ENCODE measurements around the gene EPHB3. TPM values are rescaled to one million over a fixed set of nuclear protein-coding genes. Genes with fewer than 3 reads are reported as not detected.

The EPHB3 gene
- 10 to 100 TPM in 1 of 2 donors, 1 to 10 TPM in 1; 7.9 to 10.1 TPM for total RNA-seq

DNA sequence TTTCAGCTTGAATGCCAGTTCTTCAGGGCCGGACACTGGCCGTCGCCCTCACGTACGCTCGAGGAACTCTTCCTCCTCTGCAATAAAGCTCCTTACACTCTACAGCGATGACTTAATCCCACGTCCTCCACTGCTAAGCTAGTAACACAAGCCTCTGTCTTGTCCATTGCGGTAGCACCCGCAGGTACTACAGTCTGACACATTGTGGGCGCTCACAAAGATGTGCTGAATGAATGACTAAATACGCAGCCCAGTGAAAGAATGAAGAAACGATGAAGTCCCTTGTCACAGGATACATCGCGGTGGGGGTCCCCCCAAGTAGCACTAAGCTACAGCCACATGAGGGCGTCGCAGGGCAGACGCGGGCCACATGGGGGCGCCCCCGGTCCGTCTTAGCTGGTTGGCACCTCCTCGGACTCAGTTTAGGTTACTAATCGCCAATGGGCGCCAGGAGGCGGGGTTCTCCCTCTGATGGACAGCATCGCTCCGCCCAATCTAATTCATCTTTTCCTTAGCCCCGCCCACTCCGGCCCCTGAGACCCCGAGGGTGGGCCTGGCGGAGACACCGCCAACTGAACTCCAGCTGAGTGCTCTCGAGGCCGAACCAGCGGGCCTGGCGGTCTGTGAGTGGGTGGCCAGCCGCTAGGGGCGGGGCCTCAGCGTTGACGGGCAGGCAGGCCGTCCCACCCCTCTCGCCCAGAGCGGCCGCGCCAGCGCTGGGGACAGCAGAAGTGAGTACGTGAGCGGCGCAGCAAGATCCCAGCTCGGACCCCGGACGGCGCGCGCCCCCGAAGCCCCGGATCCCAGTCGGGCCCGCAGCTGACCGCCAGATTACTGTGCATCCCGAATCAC, at the start of gene EPHB3:
EPHB3 (plus strand) TSS at position 725 of the 852 bp plus-strand sequence. CDS start 451 bp downstream, outside the sequence.
- Histone ChIP-seq H3K27me3 (no peaks in the 10 kb centered on the region), H3K27ac (peak within 1 kb of the TSS; percentile 35 to 90 (median 82)), H3K4me1 (peaks cover 63% of the 10 kb centered on the region), H3K9me3 (no peaks in the 10 kb centered on the region), H3K36me3 (replicated peaks in 1 of 2; ENCODE audit: insufficient read depth in 1 of 2, low read depth in 2 of 2) (no peaks in the 10 kb centered on the region), H3K4me3 (peak within 1 kb of the TSS; percentile 54 to 65)
- TF ChIP-seq CTCF (IDR thresholded peaks at IDR 0.05): peak; percentile 93 to 100 (median 99)
- TF ChIP-seq POLR2A (IDR thresholded peaks at IDR 0.05): peak; percentile 96 to 99 (median 98)
- intact Hi-C loops (cut with DNase I): no loop called here
- DNase-seq: peak; percentile 100
- peak; percentile 89 for ATAC-seq
- WGBS, 2 donors: 2 to 5% methylated on average over 17 to 61 of the region's 62 CpGs

DNA sequence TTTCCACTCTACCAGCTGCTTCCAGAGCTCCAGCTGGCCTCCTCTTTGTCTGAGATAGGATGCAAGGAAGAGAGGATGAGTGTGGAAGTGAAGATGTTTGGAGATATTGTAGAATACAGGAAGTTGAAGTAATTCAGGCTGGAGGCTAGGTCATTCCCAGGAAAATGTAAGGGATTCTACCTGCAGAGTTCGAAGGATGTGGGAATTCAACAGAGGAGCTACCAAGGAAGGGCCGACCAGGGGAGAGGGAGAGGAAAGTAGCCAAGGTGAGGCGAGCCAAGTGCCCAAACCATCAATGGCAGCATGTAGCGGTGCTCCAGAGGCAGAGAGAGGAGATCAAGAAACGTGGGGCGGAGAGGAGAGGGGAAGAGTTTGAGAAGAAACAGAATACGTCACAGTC, 49.0 kb upstream of the EPHB3 start:
- H3K27me3 ChIP-seq: no peaks in the 10 kb centered on the region
- H3K4me3 ChIP-seq: no peak overlapping the region

GRCh38 chr3:184513276-184514170, 48.1 kb upstream of the EPHB3 start:
- Histone ChIP-seq H3K9me3 (no peaks in the 10 kb centered on the region), H3K4me1 (peaks cover 13% of the 10 kb centered on the region), H3K27me3 (no peaks in the 10 kb centered on the region), H3K36me3 (replicated peaks in 1 of 2; ENCODE audit: insufficient read depth in 1 of 2, low read depth in 2 of 2) (no peaks in the 10 kb centered on the region), H3K4me3 (no peak overlapping the region), H3K27ac (no peak overlapping the region)
- 4 to 5% methylated on average over 45 to 66 of the region's 69 CpGs for WGBS, 2 donors
- TF ChIP-seq CTCF (IDR thresholded peaks at IDR 0.05) (peak; percentile 75 to 89 (median 89)), POLR2A (IDR thresholded peaks at IDR 0.05) (no peak)
- DNase-seq (peak; percentile 87 to 90 (median 88)), ATAC-seq (peak; percentile 97)
- intact Hi-C loops (cut with DNase I): loop anchor here (10.0 kb wide), 1 partner anchor 99 kb away; no protein-coding TSS in a partner anchor

More for the DNA sequence above, 49.0 kb upstream of the EPHB3 start:
- H3K4me1 ChIP-seq: peaks cover 13% of the 10 kb centered on the region
- ATAC-seq: no peak
- no peaks in the 10 kb centered on the region for H3K36me3 ChIP-seq (replicated peaks in 1 of 2; ENCODE audit: insufficient read depth in 1 of 2, low read depth in 2 of 2)
- intact Hi-C loops (cut with DNase I): loop anchor here (10.0 kb wide), 1 partner anchor 98 kb away; no protein-coding TSS in a partner anchor
- H3K27ac ChIP-seq: no peak overlapping the region
- 74 to 80% methylated on average over 7 of the region's 7 CpGs for WGBS, 2 donors
- TF ChIP-seq CTCF (IDR thresholded peaks at IDR 0.05) (no peak), POLR2A (IDR thresholded peaks at IDR 0.05) (no peak)
- DNase-seq: no peak
- no peaks in the 10 kb centered on the region for H3K9me3 ChIP-seq

- H3K27ac ChIP-seq: no peak overlapping the region
- H3K27me3 ChIP-seq: no peaks in the 10 kb centered on the region
- WGBS, 2 donors: 31 to 32% methylated on average over 10 of the region's 10 CpGs
- no peaks in the 10 kb centered on the region for H3K9me3 ChIP-seq
- DNase-seq (no peak), ATAC-seq (no peak)
- no peak for TF ChIP-seq CTCF (IDR thresholded peaks at IDR 0.05)
- TF ChIP-seq POLR2A (IDR thresholded peaks at IDR 0.05): no peak
- H3K4me1 ChIP-seq: peaks cover 13% of the 10 kb centered on the region
- H3K4me3 ChIP-seq: no peak overlapping the region
- intact Hi-C loops (cut with DNase I): loop anchor here (10.0 kb wide), 1 partner anchor 99 kb away; no protein-coding TSS in a partner anchor
- no peaks in the 10 kb centered on the region for H3K36me3 ChIP-seq (replicated peaks in 1 of 2; ENCODE audit: insufficient read depth in 1 of 2, low read depth in 2 of 2)
Observed at GRCh38 chr3:184514171-184514490, 47.5 kb upstream of the EPHB3 start.
